ENCODE results near the gene GSN. TPM values are rescaled to one million over a fixed set of nuclear protein-coding genes. Genes with fewer than 3 reads are reported as not detected.

GSN gene
- polyA plus RNA-seq, 1 of the 3 experiments (the other 2 are of a cell fraction) = 168 TPM

- H3K9me2 ChIP-seq = no peaks in the 10 kb centered on the region
- 33% methylated on average over 13 of the region's 13 CpGs for WGBS (ENCODE audit: low lambda C conversion rate)
- peaks cover 48% of the 10 kb centered on the region for H3K79me2 ChIP-seq (ENCODE audit: insufficient read depth)
- peak overlapping the region; percentile 77 to 94 for H3K27ac ChIP-seq (ENCODE audit: low read depth in 2 of 2, low read length in 1 of 2)
- H3K36me3 ChIP-seq (replicated peaks in 1 of 2; ENCODE audit: control insufficient read depth in 1 of 2, insufficient read depth in 2 of 2, low read length in 1 of 2) = peaks cover 0 to 8% of the 10 kb centered on the region in 2 experiments
- peaks cover 40% of the 10 kb centered on the region for H3F3A ChIP-seq (replicated peaks; ENCODE audit: insufficient read depth)
- H2AFZ ChIP-seq (ENCODE audit: low read depth) = no peak overlapping the region; the same call in 1 of the 2 replicates
- TF ChIP-seq TCF12 (IDR thresholded peaks at IDR 0.05) (peak; percentile 76), SIN3A (IDR thresholded peaks at IDR 0.05; ENCODE audit: borderline replicate concordance, low read depth, low read length) (0 out of 2 replicates have a peak, but pooled peaks have one; percentile 2), PBX3 (IDR thresholded peaks at IDR 0.05) (peak; percentile 36; the same call in 1 of the 2 replicates), USF2 (IDR thresholded peaks at IDR 0.05; ENCODE audit: borderline replicate concordance, low read depth, low read length) (no peak), MAX (IDR thresholded peaks at IDR 0.05; ENCODE audit: low read depth) (peak; percentile 60; the same call in 1 of the 2 replicates)
- peak overlapping the region; percentile 44 for H3K4me2 ChIP-seq
- H3K4me3 ChIP-seq (ENCODE audit: low read depth in 2 of 2, low read length in 1 of 2) = no peak overlapping the region
- peak overlapping the region; percentile 34; the same call in 1 of the 2 replicates for H3K9ac ChIP-seq
- POLR2A ChIA-PET = no interaction called here
- H3K9me3 ChIP-seq = no peaks in the 10 kb centered on the region
- H3K27me3 ChIP-seq (ENCODE audit: insufficient read depth) = no peaks in the 10 kb centered on the region
- H3K4me1 ChIP-seq (ENCODE audit: control insufficient read depth in 1 of 2, insufficient read depth in 2 of 2, low read depth in 1 of 2, low read length in 1 of 2) = peaks cover 41 to 89% of the 10 kb centered on the region in 2 experiments
- no peaks in the 10 kb centered on the region for H4K20me1 ChIP-seq (ENCODE audit: insufficient read depth)
- DNase-seq = no peak
- CTCF ChIA-PET = interaction anchor here (0.6 to 2.1 kb wide), 4 partner anchors 37 to 117 kb away, joined by 3 to 11 read pairs (median 3); no protein-coding TSS in a partner anchor
Measured at GRCh38 chr9:121282277-121283079, 14.5 kb downstream of the GSN start.

GRCh38 chr9:121283080-121283398 is 15.1 kb downstream of the GSN start:
- Histone ChIP-seq H2AFZ (ENCODE audit: low read depth) (no peak overlapping the region; the same call in 1 of the 2 replicates), H3K9me2 (no peaks in the 10 kb centered on the region), H3K79me2 (ENCODE audit: insufficient read depth) (peaks cover 52% of the 10 kb centered on the region), H3K4me3 (ENCODE audit: low read depth in 2 of 2, low read length in 1 of 2) (no peak overlapping the region), H4K20me1 (ENCODE audit: insufficient read depth) (no peaks in the 10 kb centered on the region), H3K4me2 (0 out of 2 replicates have a peak overlapping the region, but pooled peaks have one; percentile 44), H3K27ac (ENCODE audit: low read depth in 2 of 2, low read length in 1 of 2) (peak overlapping the region; percentile 77 to 94), H3F3A (replicated peaks; ENCODE audit: insufficient read depth) (peaks cover 34% of the 10 kb centered on the region), H3K36me3 (replicated peaks in 1 of 2; ENCODE audit: control insufficient read depth in 1 of 2, insufficient read depth in 2 of 2, low read length in 1 of 2) (peaks cover 0 to 11% of the 10 kb centered on the region in 2 experiments), H3K9ac (peak overlapping the region; percentile 34; the same call in 1 of the 2 replicates), H3K27me3 (ENCODE audit: insufficient read depth) (no peaks in the 10 kb centered on the region), H3K4me1 (ENCODE audit: control insufficient read depth in 1 of 2, insufficient read depth in 2 of 2, low read depth in 1 of 2, low read length in 1 of 2) (peaks cover 41 to 91% of the 10 kb centered on the region in 2 experiments; a peak in 3 of 4 replicates), H3K9me3 (no peaks in the 10 kb centered on the region)
- DNase-seq = no peak
- 88% methylated on average over 2 of the region's 2 CpGs for WGBS (ENCODE audit: low lambda C conversion rate)
- ChIA-PET POLR2A (no interaction called here), CTCF (interaction anchor here (0.6 kb wide), 1 partner anchor 37 kb away, joined by 3 read pairs; no protein-coding TSS in a partner anchor)
- TF ChIP-seq CTCF (IDR thresholded peaks at IDR 0.05) (no peak), GATA2 (CRISPR knock-in tag; IDR thresholded peaks at IDR 0.05) (no peak), TCF12 (IDR thresholded peaks at IDR 0.05) (no peak), FOXJ3 (CRISPR knock-in tag; IDR thresholded peaks at IDR 0.05) (no peak), CHD2 (IDR thresholded peaks at IDR 0.05; ENCODE audit: low read length, partially characterized antibody) (no peak), RXRA (IDR thresholded peaks at IDR 0.05; ENCODE audit: borderline replicate concordance, low read depth) (no peak), POLR2AphosphoS5 (IDR thresholded peaks at IDR 0.05; ENCODE audit: low read depth, low read length) (no peak), MEF2A (IDR thresholded peaks at IDR 0.05; ENCODE audit: borderline replicate concordance, low read depth) (no peak), YY1 (IDR thresholded peaks at IDR 0.05; ENCODE audit: low read depth) (no peak), ELF1 (IDR thresholded peaks at IDR 0.05) (no peak), PBX3 (IDR thresholded peaks at IDR 0.05) (no peak), TEAD4 (IDR thresholded peaks at IDR 0.05; ENCODE audit: borderline replicate concordance, insufficient read depth) (no peak), ZBTB33 (IDR thresholded peaks at IDR 0.05; ENCODE audit: borderline replicate concordance, low read depth) (no peak), USF2 (IDR thresholded peaks at IDR 0.05; ENCODE audit: borderline replicate concordance, low read depth, low read length) (no peak)
